ENCODE data around the gene RETNLB. TPM values are rescaled to one million over a fixed set of nuclear protein-coding genes. Genes with fewer than 3 reads are reported as not detected.

RETNLB gene, protein sequence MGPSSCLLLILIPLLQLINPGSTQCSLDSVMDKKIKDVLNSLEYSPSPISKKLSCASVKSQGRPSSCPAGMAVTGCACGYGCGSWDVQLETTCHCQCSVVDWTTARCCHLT
- total RNA-seq (2014; rRNA removed; shearing (Covaris generic)), result not detected in 2 replicates

DNA sequence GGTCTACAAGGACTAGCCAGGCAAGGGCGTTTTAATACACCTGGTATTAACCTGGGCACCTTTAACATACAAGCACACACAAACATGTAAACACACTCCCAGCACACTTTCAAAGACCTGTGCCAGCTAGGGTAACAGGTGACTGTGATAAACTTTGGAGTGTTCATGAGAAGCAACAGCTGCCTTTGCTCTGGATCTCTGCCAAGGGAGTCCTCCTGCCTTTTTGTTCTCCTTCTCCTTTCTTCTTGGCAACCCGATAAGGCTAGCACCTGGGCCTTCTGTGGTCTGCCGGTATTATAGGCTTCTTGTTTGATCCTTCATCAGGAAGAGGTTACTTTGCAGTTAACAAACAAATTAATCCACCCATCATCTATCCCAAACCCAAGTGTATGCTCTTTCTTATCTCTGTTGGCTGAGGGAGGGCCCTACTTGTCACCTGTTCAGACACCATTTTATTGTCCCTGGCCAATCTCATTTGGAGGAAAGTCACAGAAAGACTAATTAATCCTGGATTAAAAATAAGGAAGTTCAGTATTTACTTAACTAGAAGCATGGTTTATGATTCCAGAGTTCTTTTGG, at the start of gene RETNLB:
Gene RETNLB (minus strand): TSS at position 7 of the 579 bp plus-strand sequence. CDS start 225 bp downstream, outside the sequence.
- no peak for DNase-seq (ENCODE audit: low read depth)

DNA sequence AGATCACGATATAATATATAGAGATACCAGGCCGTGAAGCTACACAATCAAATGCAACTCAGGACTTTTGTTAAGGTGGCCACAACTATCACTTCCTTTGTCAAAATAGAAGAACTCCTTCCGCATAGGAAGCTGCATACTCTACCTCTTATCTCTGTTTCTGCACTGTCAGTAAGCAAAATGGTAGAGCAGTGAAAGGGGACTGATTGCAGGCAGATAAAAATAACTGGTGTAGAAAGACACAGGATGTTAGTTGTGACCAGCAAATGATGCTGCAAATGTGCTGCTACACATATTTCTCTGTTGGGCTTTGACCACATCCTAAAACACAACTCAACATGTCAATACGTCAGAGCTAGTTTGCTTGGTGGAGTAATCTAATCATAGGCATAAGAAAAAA, 49.1 kb upstream of the RETNLB start:
- DNase-seq (ENCODE audit: low read depth), result no peak

DNA sequence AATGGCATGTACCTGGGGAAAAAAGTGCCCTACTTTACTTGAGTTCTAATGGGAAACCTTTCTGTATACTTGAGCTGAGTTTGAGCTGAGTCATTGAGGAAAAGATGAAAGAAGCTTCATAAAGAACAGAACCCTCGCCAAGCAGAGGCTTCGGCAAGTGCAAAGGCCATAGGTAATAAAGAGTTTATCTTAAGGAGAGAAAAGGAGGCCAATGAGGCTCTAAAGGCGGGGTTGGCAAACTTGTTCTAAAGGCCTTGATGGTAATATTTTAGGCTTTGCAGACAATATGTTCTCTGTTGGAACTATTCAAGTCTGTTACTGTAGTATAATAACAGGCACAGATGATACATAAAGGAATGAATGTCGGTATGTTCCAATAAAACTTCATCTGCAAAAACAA, 47.8 kb upstream of the RETNLB start:
- DNase-seq (ENCODE audit: low read depth), result no peak

DNA sequence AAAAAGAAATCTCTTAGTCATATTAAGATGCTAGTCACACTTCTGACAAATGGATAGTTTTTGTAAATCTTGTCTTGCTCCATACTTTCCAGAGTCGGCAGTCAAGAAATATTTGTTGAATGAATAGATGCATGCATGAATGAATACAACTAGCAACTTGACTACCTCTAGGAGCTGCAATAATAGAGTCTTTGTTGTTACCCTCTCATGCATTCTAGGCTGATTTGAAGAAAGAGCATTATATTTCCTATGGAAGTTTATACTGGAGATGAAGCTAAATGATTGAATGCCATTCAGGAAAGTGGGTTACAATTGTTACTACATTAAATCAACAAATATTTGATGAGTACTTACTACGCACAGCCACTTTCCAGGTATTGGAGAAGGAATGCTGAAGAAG, 47.2 kb upstream of the RETNLB start:
- peak; percentile 10 for DNase-seq (ENCODE audit: low read depth)

DNA sequence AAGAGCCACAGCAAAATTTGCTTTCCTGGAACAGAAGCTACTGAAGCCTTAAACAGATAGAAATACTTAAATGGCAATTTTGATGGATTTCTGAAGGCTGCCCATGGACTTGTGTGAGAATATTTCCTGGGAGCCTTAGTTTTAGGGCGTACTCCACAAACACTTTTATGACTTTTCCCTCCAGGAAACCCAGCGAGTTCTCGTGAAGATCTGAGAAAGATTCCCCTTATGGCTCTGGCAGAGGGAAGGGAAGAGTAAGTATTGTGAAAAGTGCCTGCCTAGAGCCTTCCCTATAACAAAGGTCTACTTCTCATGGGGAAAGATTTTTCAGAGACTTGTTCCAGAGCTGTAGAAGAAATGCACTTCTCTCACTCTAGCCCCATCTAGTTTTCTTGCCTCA, 34.3 kb upstream of the RETNLB start:
- no peak for DNase-seq (ENCODE audit: low read depth)

DNA sequence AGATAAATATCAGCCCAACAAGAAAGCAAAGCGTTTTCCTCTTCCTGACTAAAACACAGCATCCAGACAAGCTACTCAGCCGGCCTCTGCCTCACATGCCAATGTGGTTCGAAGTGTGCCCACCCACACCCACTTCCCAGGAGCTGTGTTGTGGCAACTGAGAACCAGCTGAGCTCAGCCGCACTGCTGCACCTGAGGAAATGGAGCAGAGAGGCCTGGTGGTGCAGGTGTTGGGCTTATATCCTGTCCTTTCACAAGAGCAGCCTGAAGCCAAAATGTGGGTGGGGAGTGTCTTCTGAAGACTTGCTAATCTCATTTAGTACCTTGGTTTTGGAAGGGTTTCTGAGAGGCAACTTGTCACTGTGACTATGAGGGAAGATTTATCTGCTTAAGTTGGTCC, 23.0 kb upstream of the RETNLB start:
- DNase-seq (ENCODE audit: low read depth), result no peak

DNA sequence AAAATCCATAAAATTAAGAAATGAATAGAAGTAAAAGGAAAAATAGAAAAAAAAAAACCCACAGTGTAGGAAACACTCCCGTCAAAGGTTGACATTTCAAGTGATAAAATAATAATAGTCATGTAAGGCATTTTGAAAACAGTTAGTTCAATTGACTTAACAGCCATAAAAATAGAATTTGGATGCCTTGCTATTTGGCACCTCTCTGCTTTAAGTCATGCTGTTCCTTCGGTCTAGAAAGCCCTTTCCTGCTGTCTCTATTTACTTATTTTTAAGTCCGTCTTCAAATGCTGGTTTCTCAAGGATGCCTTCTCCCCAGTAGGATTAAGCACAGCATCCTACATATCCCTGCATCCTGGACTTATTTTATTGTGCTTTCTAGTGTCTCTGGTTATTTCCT, 22.3 kb upstream of the RETNLB start:
- DNase-seq (ENCODE audit: low read depth), result no peak

DNA sequence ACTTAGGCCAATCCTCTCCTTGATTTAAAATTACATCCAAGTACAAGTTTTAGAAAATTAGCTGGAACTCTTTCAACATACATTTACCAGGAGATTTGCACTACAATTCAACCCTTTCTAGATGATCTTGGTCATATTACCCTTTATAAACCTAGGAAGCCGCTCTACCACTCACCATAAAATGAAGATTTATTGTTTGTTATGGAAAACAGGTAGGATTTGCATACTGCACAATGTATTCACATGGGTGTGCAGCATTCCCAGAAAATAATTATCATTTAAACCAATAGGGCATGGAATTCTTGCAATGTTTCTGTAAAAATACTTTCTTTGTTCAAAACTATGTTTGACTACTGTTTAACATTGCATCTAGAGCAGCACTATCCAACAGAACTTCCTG, 18.4 kb upstream of the RETNLB start:
- no peak for DNase-seq (ENCODE audit: low read depth)

DNA sequence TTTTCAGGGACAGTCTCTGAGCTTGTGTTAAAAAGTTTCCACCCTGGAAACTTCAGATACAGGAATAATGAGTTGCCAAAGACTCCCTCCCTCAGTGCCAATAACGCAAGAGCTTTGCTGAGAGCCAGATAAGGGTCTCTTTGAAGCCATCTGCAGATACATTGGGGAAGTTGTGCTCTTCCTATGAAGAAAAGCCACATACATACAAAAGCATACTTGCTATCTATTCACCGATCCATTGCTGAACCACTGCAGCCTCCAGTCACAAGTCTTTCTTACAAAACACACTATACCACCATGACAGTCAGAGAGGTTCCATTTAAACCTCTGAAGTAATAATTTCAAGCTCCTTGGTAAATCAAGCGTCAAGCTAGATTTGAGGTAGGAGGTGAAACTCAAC, 10.0 kb upstream of the RETNLB start:
- DNase-seq (ENCODE audit: low read depth), result no peak

DNA sequence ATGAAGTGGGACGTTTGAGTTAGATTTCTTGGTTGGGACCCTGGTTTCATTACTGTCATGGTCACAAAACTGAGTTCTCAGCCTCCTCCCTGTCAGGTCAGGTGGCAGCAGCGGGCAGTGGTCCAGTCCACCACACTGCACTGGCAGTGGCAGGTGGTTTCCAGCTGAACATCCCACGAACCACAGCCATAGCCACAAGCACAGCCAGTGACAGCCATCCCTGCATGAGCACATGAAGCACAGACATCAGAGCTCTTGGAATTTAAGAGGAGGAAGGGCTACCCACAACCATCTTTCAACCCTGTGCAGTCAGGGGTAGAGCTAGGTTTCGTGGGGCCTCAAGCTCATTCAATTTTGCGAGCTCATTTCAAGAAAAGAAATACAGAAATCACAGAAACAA, 1.5 kb downstream of the RETNLB start:
- DNase-seq (ENCODE audit: low read depth), result no peak

DNA sequence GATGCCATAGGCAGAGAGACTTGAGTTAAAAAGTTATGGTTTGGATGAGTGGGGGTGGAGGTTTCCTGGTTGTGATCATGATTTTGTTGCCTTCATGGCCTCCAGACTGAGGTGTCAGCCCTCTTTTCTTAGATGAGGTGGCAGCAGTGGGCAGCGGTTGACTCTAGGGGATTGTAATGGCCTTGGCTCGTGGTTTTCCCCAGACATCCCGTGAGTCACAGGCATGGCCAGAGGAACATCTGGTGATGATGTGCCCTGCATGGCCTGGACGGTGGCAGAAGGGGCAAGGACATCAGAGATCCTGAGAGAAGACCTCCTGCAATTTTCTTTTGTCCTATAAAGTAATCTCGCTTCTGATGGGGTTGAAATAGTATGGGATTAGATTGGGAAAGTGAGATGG, 12.4 kb downstream of the RETNLB start:
- peak; percentile 4 for DNase-seq (ENCODE audit: low read depth)

DNA sequence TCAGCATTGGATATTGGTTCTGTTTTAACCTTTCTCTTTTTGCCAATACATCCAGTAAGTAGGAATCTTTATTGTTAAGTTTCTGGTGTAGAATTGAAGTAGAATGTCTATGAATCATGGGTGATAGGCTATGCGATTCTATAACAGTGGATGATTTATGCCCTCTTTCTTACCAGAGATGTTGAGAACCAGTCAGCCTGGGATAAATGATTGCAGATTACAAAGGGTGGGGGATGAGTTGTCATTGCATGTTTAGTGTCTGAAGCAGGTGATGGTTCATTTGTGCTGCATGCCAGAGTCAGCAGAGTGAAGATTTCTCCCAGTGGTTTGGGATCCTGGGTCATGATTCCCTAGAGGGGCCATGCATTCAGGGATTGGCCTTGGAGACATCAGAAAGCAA, 14.3 kb downstream of the RETNLB start:
- DNase-seq (ENCODE audit: low read depth), result no peak

DNA sequence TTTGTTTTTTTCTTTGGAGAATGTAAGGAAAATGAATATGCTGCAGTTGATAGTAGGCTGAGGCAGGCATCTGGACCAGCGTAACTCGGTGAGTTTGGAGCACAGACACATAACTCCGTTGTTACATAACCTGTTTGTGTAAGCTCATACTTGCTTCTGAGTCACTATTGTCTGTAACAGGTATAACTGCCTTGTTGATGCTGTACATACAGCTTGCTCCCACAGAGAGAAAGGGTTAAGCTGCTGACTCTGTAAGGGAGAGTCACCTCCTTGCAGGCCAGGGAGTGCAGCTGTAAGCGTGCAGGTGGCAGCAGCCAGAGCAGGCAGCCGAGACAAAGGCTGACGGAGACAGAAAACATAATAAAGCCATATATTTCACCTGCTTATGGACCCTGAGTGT, 20.4 kb downstream of the RETNLB start:
- no peak for DNase-seq (ENCODE audit: low read depth)

DNA sequence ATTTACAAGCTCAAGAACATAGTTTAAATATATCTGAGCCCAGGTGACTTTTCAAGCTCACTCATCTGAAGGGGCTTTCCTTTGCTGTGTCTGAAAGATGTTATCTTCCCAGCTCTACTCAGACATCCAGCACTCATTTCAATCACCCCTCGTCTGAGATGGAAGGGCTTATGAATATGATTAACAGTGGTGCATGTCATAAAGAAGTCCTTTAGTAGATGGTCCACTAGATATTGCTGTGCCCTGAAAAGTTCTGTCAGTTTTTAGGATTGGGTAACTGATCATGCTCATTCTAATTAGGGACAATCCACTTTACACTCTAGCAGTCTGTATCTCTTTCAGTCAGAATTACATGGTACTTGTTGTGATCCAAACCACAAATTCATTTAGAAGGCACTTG, 28.3 kb downstream of the RETNLB start:
- DNase-seq (ENCODE audit: low read depth), result no peak

DNA sequence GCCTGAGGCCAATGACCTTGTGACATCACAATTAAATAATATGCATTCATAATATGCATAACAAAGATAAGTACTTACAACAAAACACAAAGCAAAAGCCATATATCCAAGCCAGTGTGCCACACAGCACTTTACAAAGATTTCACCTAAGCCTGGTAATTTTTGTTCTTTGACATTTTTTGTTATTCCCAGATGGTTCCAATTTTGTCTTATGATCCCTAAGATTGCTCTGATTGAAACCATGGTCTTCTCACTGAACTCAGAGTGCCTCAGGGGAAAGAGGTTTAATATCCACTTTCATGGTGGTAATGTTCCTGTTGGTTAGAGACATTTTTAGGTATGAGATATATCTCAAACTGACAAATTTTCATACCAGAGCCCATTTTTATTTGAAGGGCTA, 29.1 kb downstream of the RETNLB start:
- no peak for DNase-seq (ENCODE audit: low read depth)

DNA sequence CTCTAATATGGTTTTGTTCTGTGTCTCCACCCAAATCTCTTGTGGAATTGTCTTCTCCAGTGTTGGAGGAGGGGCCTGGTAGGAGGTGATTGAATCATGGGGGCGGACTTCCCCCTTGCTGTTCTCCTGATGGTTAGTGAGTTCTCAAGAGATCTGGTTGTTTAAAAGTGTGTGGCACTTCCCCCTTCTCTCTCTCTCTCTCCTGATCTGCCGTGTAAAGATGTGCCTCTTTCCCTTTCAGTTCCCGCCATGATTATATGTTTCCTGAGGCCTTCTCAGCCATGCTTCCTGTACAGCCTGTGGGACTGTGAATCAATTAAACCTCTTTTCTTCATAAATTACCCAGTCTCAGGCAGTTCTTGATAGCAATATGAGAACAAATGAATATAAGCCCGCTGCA, 33.1 kb downstream of the RETNLB start:
- no peak for DNase-seq (ENCODE audit: low read depth)

DNA sequence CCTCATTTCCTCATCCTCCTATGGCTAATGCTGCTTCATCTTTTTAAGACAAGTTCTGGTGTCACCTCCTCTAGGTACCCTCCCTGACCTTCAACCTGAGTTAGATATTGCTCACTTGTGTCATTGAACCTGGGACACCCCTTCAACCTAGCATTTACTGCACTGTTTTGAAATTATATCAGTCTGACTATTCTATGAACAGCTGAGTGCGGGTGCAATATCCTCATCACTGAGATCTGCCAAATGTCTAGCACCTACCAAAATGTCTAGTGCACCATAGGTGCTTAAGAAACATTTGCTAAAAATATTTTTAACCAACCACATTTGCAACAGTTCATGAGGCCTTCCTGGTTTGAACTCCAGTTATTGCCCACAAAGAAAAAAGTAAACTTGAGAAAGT, 34.5 kb downstream of the RETNLB start:
- DNase-seq (ENCODE audit: low read depth), result no peak

DNA sequence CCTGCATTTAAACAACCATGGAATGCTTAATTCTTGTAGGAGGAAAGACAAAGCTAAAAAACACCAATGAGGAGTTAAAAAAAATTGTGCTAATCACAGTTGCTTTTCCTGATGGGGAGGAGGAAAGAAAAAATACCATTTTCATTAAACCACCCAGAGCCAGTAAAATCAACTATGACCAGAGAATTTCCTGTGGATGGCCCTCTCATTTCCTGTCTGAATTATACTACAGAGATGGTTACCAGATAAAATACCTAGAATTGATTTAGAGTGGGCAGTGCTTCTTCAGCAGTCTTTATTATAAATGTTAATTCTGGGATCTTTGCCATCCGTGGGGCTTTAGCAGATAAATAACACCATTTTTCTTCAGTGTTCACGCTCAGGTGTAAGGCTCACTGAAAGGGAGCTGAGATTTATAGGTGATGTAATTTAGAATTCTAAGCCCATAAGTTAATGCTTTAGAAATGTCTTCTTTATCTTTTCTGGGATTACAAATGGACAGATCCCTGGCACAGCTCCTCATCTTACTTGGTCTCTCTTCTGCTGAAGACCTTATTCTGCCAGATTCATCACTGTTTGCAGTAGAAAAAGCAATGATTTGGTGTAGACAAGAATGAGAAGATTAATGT, 37.9 kb downstream of the RETNLB start:
- DNase-seq (ENCODE audit: low read depth), result peak; percentile 22

DNA sequence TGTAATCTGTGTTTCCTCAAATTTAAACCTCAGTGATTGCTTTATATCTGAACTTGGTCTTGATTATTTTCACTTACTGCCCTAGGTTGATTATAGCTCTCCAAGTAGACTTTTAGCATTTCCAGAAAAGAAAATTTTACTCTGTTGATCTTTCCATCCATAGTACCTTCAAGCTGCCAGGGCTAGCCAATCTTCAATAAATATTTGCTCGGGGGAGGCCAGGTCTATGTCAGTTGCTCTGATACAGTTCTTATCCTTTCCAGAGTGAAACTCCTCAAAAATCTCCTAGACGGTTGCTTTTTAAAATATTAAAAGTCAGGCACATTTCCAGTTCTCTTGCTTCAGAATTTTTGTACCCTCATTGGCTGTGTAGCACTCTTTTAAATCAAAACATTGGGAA, 38.8 kb downstream of the RETNLB start:
- DNase-seq (ENCODE audit: low read depth), result no peak

DNA sequence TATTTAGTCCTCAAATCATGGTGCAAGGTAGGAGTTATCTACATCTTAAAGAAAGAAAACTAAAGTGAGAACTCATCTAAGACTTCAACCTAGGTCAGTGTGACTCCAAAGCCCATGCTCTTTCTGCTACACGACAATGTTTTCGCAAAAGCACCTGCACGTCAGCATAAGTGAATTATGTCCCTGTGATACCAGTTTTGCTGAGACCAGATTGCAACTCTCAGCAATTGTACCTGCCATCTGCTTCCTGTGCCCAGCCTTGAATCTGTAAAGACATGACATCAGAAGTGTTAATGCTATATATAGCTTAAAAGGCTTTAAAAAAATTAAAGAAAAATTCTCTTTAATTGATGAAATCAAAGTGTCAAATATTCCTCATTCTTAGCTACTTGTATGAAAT, 43.4 kb downstream of the RETNLB start:
- no peak for DNase-seq (ENCODE audit: low read depth)

DNA sequence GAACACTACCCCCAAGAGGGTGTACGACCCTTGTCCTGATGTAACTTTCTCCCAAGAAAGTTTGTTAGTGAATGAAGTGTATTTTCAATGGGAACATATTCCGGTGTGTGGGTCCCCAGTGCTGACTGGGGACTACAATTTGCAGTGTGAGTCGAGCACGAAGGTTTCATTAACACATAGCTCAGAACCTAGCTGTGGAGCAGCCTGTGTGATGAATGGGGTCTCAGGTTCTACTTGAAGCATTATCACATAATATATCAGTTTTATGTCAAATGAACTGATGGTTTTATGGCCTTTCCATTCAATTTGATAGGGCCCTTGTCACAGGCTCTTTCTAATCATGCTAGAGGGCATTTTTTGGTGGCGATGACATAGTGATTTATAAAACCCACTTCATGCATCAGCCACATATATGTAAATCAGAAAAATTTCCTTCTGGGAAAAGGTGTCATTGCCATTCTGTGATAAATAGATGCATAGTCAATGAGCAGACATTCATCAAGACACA, 44.1 kb downstream of the RETNLB start:
- no peak for DNase-seq (ENCODE audit: low read depth)
